HepG2 (cell line): ENCODE measurements around the gene CIAO2A. TPM values are rescaled to one million over a fixed set of nuclear protein-coding genes. Genes with fewer than 3 reads are reported as not detected.

Source experiments
- ADNP ChIP-seq: sonication (generic); formaldehyde crosslinking; IDR thresholded peaks from 2 replicates; pipeline ENCODE4 v1.4.0; 2020; ENCODE audit warnings: missing genetic modification reagents
- KDM1A ChIP-seq: IDR thresholded peaks from 2 replicates; pipeline ENCODE4 v1.6.1; 2016; ENCODE audit warnings: missing compliant biosample characterization
- KLF16 ChIP-seq, 2 experiments: sonication (generic) in 1 of 2; formaldehyde crosslinking in 1 of 2; IDR thresholded peaks; 2 replicates each; pipeline versions ENCODE4 v1.6.1 to v1.8.0; 2016 to 2023; ENCODE audit warnings: missing genetic modification reagents in 2 of 2, missing compliant biosample characterization in 1 of 2
- U2AF1 ChIP-seq: fragments of 200-400 bp; formaldehyde crosslinking; optimal IDR thresholded peaks from 2 replicates; pipeline ENCODE3; 2017; ENCODE audit warnings: mild to moderate bottlenecking, low read depth, low read length
- ZIK1 ChIP-seq: sonication (generic); formaldehyde crosslinking; IDR thresholded peaks from 2 replicates; pipeline ENCODE4 v1.5.0; 2020; ENCODE audit warnings: mild to moderate bottlenecking, low read depth, missing genetic modification reagents, borderline replicate concordance
- ZNF263 ChIP-seq: sonication (generic); formaldehyde crosslinking; IDR thresholded peaks from 2 replicates; pipeline ENCODE4 v1.4.0; 2020; ENCODE audit warnings: missing genetic modification reagents
- ZNF747 ChIP-seq: sonication (generic); formaldehyde crosslinking; IDR thresholded peaks from 2 replicates; pipeline ENCODE4 v1.8.1; 2023; ENCODE audit warnings: missing genetic modification reagents, mild to moderate bottlenecking, borderline replicate concordance
- ZNF772 ChIP-seq: sonication (generic); formaldehyde crosslinking; IDR thresholded peaks from 2 replicates; pipeline ENCODE4 v1.5.0; 2020; ENCODE audit warnings: mild to moderate bottlenecking, missing genetic modification reagents
- polyA plus RNA-seq, 8 experiments: library from polyadenylated mRNA; depleted of rRNA in 3 of 8; stranded (reverse) in 7 of 8; unstranded in 1 of 8; fragments of >200 nt; fragmentation: Illumina TruSeq in 4 of 8; extraction: Trizol in 4 of 8; gene quantifications; 2 replicates each; pipeline versions ENCODE4 v1.2.1 to v1.2.3, GENCODE V29; 2011 to 2016; ENCODE audit warnings: low read depth in 4 of 8, missing spikeins in 1 of 8, mixed read lengths in 1 of 8; ENCODE audit not compliant: insufficient read depth in 1 of 8
- total RNA-seq, 5 experiments: library from RNA; depleted of rRNA; stranded (reverse); fragments of >200 nt; fragmentation: Illumina TruSeq; extraction: Trizol; gene quantifications; 2 replicates each; pipeline ENCODE4 v1.2.3, GENCODE V29; 2016; ENCODE audit warnings: low read depth in 1 of 5
- TF ChIP-seq, protein P1 (sequence below): sonication (generic); formaldehyde crosslinking; IDR thresholded peaks from 2 replicates; pipeline ENCODE4 v1.9.0; 2021; ENCODE audit warnings: missing genetic modification reagents, borderline replicate concordance
- TF ChIP-seq, protein P2 (sequence below): sonication (generic); formaldehyde crosslinking; IDR thresholded peaks from 2 replicates; pipeline ENCODE4 v1.4.0; 2020; ENCODE audit warnings: missing genetic modification reagents
- TF ChIP-seq, protein P3 (sequence below): sonication (generic); formaldehyde crosslinking; conservative IDR thresholded peaks from 2 replicates; pipeline ENCODE4 v1.8.0; 2022; ENCODE audit warnings: mild to moderate bottlenecking, moderate library complexity, missing genetic modification reagents
- TF ChIP-seq, protein P4 (sequence below): fragments of 450-650 bp; IDR thresholded peaks from 2 replicates; pipeline ENCODE4 v1.6.1; 2016
- TF ChIP-seq, protein P5 (sequence below): IDR thresholded peaks from 2 replicates; pipeline ENCODE4 v1.4.0; 2020; ENCODE audit warnings: mild to moderate bottlenecking, missing genetic modification reagents

The CIAO2A gene
- total and polyA plus RNA-seq, 2 of the 13 experiments (the other 11 are each of a cell fraction or from before 2014, with no cell fraction given), result 83.0 to 100 TPM

DNA sequence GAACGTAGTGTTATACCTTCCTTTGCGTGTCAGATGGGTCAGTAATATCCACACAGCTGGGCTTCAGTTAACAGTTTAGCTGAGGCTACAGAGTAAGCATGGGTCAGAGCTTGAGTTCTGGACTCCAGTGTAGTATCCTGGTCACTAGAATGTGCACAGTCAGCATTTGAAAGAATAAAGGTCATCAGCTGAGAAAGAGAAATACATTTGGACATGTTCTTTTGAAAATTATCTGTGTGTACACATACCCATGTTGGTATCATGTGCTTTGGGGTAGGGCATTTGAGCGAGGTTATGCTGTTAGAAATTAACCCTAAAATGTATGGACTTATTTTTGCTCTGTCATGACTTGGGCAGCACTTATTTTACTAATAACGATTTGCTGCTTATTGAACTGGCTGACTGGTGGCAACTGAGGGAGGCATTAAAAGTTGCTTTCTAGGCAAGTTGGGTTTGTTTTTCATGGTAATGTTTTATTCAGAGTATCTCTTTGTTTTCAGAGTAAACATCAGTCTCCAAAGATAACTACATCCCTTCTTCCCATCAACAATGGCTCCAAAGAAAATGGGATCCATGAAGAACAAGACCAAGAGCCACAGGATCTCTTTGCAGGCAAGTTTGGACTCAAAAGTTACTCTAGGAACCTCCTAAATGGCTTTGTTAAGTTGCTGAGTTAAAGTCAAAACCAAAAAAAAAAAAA lies 18.6 kb upstream of the CIAO2A start (continued):
- TF ChIP-seq ZIK1 (CRISPR knock-in tag), result no peak
- no peak for TF ChIP-seq ADNP (CRISPR knock-in tag)
- TF ChIP-seq, protein P1, sequence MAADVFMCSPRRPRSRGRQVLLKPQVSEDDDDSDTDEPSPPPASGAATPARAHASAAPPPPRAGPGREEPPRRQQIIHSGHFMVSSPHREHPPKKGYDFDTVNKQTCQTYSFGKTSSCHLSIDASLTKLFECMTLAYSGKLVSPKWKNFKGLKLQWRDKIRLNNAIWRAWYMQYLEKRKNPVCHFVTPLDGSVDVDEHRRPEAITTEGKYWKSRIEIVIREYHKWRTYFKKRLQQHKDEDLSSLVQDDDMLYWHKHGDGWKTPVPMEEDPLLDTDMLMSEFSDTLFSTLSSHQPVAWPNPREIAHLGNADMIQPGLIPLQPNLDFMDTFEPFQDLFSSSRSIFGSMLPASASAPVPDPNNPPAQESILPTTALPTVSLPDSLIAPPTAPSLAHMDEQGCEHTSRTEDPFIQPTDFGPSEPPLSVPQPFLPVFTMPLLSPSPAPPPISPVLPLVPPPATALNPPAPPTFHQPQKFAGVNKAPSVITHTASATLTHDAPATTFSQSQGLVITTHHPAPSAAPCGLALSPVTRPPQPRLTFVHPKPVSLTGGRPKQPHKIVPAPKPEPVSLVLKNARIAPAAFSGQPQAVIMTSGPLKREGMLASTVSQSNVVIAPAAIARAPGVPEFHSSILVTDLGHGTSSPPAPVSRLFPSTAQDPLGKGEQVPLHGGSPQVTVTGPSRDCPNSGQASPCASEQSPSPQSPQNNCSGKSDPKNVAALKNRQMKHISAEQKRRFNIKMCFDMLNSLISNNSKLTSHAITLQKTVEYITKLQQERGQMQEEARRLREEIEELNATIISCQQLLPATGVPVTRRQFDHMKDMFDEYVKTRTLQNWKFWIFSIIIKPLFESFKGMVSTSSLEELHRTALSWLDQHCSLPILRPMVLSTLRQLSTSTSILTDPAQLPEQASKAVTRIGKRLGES, result no peak
- TF ChIP-seq ZNF747, result no peak
- no peak for TF ChIP-seq KDM1A
- TF ChIP-seq, protein P2, sequence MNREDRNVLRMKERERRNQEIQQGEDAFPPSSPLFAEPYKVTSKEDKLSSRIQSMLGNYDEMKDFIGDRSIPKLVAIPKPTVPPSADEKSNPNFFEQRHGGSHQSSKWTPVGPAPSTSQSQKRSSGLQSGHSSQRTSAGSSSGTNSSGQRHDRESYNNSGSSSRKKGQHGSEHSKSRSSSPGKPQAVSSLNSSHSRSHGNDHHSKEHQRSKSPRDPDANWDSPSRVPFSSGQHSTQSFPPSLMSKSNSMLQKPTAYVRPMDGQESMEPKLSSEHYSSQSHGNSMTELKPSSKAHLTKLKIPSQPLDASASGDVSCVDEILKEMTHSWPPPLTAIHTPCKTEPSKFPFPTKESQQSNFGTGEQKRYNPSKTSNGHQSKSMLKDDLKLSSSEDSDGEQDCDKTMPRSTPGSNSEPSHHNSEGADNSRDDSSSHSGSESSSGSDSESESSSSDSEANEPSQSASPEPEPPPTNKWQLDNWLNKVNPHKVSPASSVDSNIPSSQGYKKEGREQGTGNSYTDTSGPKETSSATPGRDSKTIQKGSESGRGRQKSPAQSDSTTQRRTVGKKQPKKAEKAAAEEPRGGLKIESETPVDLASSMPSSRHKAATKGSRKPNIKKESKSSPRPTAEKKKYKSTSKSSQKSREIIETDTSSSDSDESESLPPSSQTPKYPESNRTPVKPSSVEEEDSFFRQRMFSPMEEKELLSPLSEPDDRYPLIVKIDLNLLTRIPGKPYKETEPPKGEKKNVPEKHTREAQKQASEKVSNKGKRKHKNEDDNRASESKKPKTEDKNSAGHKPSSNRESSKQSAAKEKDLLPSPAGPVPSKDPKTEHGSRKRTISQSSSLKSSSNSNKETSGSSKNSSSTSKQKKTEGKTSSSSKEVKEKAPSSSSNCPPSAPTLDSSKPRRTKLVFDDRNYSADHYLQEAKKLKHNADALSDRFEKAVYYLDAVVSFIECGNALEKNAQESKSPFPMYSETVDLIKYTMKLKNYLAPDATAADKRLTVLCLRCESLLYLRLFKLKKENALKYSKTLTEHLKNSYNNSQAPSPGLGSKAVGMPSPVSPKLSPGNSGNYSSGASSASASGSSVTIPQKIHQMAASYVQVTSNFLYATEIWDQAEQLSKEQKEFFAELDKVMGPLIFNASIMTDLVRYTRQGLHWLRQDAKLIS (CRISPR knock-in tag), result no peak
- TF ChIP-seq ZNF263 (CRISPR knock-in tag), result no peak
- TF ChIP-seq, protein P3, sequence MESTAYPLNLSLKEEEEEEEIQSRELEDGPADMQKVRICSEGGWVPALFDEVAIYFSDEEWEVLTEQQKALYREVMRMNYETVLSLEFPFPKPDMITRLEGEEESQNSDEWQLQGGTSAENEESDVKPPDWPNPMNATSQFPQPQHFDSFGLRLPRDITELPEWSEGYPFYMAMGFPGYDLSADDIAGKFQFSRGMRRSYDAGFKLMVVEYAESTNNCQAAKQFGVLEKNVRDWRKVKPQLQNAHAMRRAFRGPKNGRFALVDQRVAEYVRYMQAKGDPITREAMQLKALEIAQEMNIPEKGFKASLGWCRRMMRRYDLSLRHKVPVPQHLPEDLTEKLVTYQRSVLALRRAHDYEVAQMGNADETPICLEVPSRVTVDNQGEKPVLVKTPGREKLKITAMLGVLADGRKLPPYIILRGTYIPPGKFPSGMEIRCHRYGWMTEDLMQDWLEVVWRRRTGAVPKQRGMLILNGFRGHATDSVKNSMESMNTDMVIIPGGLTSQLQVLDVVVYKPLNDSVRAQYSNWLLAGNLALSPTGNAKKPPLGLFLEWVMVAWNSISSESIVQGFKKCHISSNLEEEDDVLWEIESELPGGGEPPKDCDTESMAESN, result no peak
- TF ChIP-seq, protein P4, sequence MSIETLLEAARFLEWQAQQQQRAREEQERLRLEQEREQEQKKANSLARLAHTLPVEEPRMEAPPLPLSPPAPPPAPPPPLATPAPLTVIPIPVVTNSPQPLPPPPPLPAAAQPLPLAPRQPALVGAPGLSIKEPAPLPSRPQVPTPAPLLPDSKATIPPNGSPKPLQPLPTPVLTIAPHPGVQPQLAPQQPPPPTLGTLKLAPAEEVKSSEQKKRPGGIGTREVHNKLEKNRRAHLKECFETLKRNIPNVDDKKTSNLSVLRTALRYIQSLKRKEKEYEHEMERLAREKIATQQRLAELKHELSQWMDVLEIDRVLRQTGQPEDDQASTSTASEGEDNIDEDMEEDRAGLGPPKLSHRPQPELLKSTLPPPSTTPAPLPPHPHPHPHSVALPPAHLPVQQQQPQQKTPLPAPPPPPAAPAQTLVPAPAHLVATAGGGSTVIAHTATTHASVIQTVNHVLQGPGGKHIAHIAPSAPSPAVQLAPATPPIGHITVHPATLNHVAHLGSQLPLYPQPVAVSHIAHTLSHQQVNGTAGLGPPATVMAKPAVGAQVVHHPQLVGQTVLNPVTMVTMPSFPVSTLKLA, result no peak
- TF ChIP-seq U2AF1, result no peak
- TF ChIP-seq ZNF772, result no peak
- TF ChIP-seq, protein P5, sequence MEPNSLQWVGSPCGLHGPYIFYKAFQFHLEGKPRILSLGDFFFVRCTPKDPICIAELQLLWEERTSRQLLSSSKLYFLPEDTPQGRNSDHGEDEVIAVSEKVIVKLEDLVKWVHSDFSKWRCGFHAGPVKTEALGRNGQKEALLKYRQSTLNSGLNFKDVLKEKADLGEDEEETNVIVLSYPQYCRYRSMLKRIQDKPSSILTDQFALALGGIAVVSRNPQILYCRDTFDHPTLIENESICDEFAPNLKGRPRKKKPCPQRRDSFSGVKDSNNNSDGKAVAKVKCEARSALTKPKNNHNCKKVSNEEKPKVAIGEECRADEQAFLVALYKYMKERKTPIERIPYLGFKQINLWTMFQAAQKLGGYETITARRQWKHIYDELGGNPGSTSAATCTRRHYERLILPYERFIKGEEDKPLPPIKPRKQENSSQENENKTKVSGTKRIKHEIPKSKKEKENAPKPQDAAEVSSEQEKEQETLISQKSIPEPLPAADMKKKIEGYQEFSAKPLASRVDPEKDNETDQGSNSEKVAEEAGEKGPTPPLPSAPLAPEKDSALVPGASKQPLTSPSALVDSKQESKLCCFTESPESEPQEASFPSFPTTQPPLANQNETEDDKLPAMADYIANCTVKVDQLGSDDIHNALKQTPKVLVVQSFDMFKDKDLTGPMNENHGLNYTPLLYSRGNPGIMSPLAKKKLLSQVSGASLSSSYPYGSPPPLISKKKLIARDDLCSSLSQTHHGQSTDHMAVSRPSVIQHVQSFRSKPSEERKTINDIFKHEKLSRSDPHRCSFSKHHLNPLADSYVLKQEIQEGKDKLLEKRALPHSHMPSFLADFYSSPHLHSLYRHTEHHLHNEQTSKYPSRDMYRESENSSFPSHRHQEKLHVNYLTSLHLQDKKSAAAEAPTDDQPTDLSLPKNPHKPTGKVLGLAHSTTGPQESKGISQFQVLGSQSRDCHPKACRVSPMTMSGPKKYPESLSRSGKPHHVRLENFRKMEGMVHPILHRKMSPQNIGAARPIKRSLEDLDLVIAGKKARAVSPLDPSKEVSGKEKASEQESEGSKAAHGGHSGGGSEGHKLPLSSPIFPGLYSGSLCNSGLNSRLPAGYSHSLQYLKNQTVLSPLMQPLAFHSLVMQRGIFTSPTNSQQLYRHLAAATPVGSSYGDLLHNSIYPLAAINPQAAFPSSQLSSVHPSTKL (CRISPR knock-in tag), result peak; percentile 30
- TF ChIP-seq KLF16 (CRISPR knock-in tag; IDR thresholded peaks at IDR 0.05), result no peak
